GM18507 (cell line): ENCODE results near the gene CLOCK.

Source experiments
- DNase-seq: peaks from one replicate; pipeline ENCODE4 v3.0.0; 2011; ENCODE audit warnings: low read depth; ENCODE audit not compliant: insufficient read length; ENCODE audit errors: extremely low spot score
- FAIRE-seq: peaks from 2 replicates; lab custom pipeline; 2011; peaks lifted over from hg19 to GRCh38; lab: Jason Lieb, UNC

Gene CLOCK

GRCh38 chr4:55437823-55438222 lies 108.9 kb downstream of the CLOCK start:
- DNase-seq (no peak), FAIRE-seq (no peak)

- FAIRE-seq (no peak), DNase-seq (no peak)
Observed at GRCh38 chr4:55437356-55437796, 109.3 kb downstream of the CLOCK start.

- peak; percentile 54 for FAIRE-seq
Observed at GRCh38 chr4:55435141-55435841, 111.4 kb downstream of the CLOCK start.

GRCh38 chr4:55431710-55432336 lies 114.9 kb downstream of the CLOCK start:
- DNase-seq: no peak
- no peak for FAIRE-seq

More at GRCh38 chr4:55435141-55435841, 111.4 kb downstream of the CLOCK start:
- DNase-seq: no peak

GRCh38 chr4:55424791-55425190 lies 121.9 kb downstream of the CLOCK start:
- DNase-seq (no peak), FAIRE-seq (no peak)

- FAIRE-seq (no peak), DNase-seq (no peak)
Observed at GRCh38 chr4:55416176-55416575, 130.5 kb downstream of the CLOCK start.

GRCh38 chr4:55411621-55412020 lies 135.1 kb downstream of the CLOCK start:
- DNase-seq (no peak), FAIRE-seq (no peak)

- FAIRE-seq: no peak
- no peak for DNase-seq
Observed at GRCh38 chr4:55410431-55410830, 136.3 kb downstream of the CLOCK start.

- DNase-seq (no peak), FAIRE-seq (peak; percentile 87)
Observed at GRCh38 chr4:55409468-55410171, 137.1 kb downstream of the CLOCK start.

GRCh38 chr4:55407764-55408163 lies 138.9 kb downstream of the CLOCK start:
- FAIRE-seq: no peak

GRCh38 chr4:55407119-55407518 lies 139.6 kb downstream of the CLOCK start:
- DNase-seq: no peak
- no peak for FAIRE-seq

More at GRCh38 chr4:55407764-55408163, 138.9 kb downstream of the CLOCK start:
- DNase-seq: no peak

- no peak for FAIRE-seq
- no peak for DNase-seq
Observed at GRCh38 chr4:55406545-55406944, 140.2 kb downstream of the CLOCK start.

- DNase-seq: no peak
- no peak for FAIRE-seq
Observed at GRCh38 chr4:55405073-55405472, 141.6 kb downstream of the CLOCK start.

- DNase-seq (no peak), FAIRE-seq (no peak)
Observed at GRCh38 chr4:55399581-55399980, 147.1 kb downstream of the CLOCK start.

- FAIRE-seq (no peak), DNase-seq (no peak)
Observed at GRCh38 chr4:55398966-55399365, 147.7 kb downstream of the CLOCK start.

GRCh38 chr4:55398461-55398860 lies 148.2 kb downstream of the CLOCK start:
- FAIRE-seq (no peak), DNase-seq (no peak)

- FAIRE-seq: peak; percentile 60
- DNase-seq: no peak
Observed at GRCh38 chr4:55397520-55398321, 149.0 kb downstream of the CLOCK start.

GRCh38 chr4:55397126-55397436 lies 149.6 kb downstream of the CLOCK start:
- DNase-seq (no peak), FAIRE-seq (no peak)

GRCh38 chr4:55396308-55397125 lies 150.2 kb downstream of the CLOCK start:
- DNase-seq (no peak), FAIRE-seq (peak; percentile 42)
